ENCODE data around the gene SLC39A13. TPM values are rescaled to one million over a fixed set of nuclear protein-coding genes. Genes with fewer than 3 reads are reported as not detected.

SLC39A13 gene
- total RNA-seq, 1 experiment from 2014 or later, result 29.2 TPM

- no peaks in the 10 kb centered on the region for H3K27me3 ChIP-seq (ENCODE audit: insufficient read depth, low read length)
- H3K27ac Mint-ChIP-seq, result peak within 1 kb of the TSS in 2 of 3 experiments; percentile 28 to 88; a peak in 3 of 7 replicates
- no peak within 1 kb of the TSS for H2BK12ac ChIP-seq (ENCODE audit: insufficient read length, low read depth, low read length)
- peaks cover 3 to 4% of the 10 kb centered on the region in 2 experiments; a peak in 3 of 4 replicates for H3K4me1 Mint-ChIP-seq
- no peak within 1 kb of the TSS for H3K56ac ChIP-seq (ENCODE audit: insufficient read length, low read depth, low read length)
- no peak within 1 kb of the TSS for H4K5ac ChIP-seq (ENCODE audit: insufficient read length, low read depth, low read length)
- no peaks in the 10 kb centered on the region for H3K9me3 Mint-ChIP-seq
- no peak within 1 kb of the TSS for H3K4me2 ChIP-seq (ENCODE audit: insufficient read depth, insufficient read length, low read length)
- H3K4me1 ChIP-seq (ENCODE audit: insufficient read depth, low read length), result no peaks in the 10 kb centered on the region
- H3K18ac ChIP-seq (ENCODE audit: insufficient read length, low read depth, low read length), result peak within 1 kb of the TSS; percentile 22
- no peak within 1 kb of the TSS; a peak in 1 of 5 replicates for H3K4me3 Mint-ChIP-seq
- H4K20me1 ChIP-seq (ENCODE audit: control insufficient read depth, insufficient read depth, insufficient read length), result no peaks in the 10 kb centered on the region
- H2BK5ac ChIP-seq (ENCODE audit: insufficient read length, low read length), result no peak within 1 kb of the TSS
- H3T11ph ChIP-seq (ENCODE audit: low read length), result no peak within 1 kb of the TSS
- DNase-seq, result no peak
- H3K23ac ChIP-seq (ENCODE audit: insufficient read length, low read depth, low read length), result no peak within 1 kb of the TSS
- H3K27me3 Mint-ChIP-seq (ENCODE audit: low read depth), result peaks cover 2% of the 10 kb centered on the region
- H3K4ac ChIP-seq (ENCODE audit: low read depth, low read length), result no peak within 1 kb of the TSS
- H4K8ac ChIP-seq (replicated peaks; ENCODE audit: insufficient read length, low read depth, low read length), result no peak within 1 kb of the TSS
- no peaks in the 10 kb centered on the region for H3K79me1 ChIP-seq (ENCODE audit: insufficient read depth, low read depth, low read length, poor library complexity, severe bottlenecking)
- no peaks in the 10 kb centered on the region for H3K79me2 ChIP-seq (ENCODE audit: insufficient read depth, low read length)
- H3K9me3 ChIP-seq (ENCODE audit: control insufficient read depth, low read depth, low read length), result no peaks in the 10 kb centered on the region
- no peak for TF ChIP-seq CTCF (conservative IDR thresholded peaks at IDR 0.05)
- no peaks in the 10 kb centered on the region for H3K36me3 Mint-ChIP-seq (ENCODE audit: insufficient read depth in 1 of 3, low read depth in 3 of 3)
- H2BK15ac ChIP-seq (ENCODE audit: low read depth, low read length), result no peak within 1 kb of the TSS
- no peak within 1 kb of the TSS for H2BK20ac ChIP-seq (ENCODE audit: low read depth, low read length, poor library complexity, severe bottlenecking)
- no CpG with 5 or more reads among the region's 31 CpGs for WGBS (ENCODE audit: extremely low coverage, insufficient read length, low lambda C conversion rate)
- H3K23me2 ChIP-seq (ENCODE audit: insufficient read length, low read depth, low read length, poor library complexity, severe bottlenecking), result no peaks in the 10 kb centered on the region
- H4K91ac ChIP-seq (ENCODE audit: insufficient read length, low read depth, low read length), result no peak within 1 kb of the TSS
- no peak within 1 kb of the TSS for H2AK5ac ChIP-seq (ENCODE audit: insufficient read length, low read length)
- no peak within 1 kb of the TSS; the same call in 1 of the 2 replicates for H3K14ac ChIP-seq (ENCODE audit: insufficient read depth, low read length)
- H3K9ac ChIP-seq (ENCODE audit: extremely low read depth, insufficient read length, low read length), result no peak within 1 kb of the TSS
- no peak within 1 kb of the TSS for H2AFZ ChIP-seq (ENCODE audit: low read length)
- H3K27ac ChIP-seq (ENCODE audit: insufficient read length, low read depth, low read length), result no peak within 1 kb of the TSS
- no peak within 1 kb of the TSS for H2BK120ac ChIP-seq (ENCODE audit: low read depth, low read length, poor library complexity, severe bottlenecking)
These were observed 30.2 kb upstream of the SLC39A13 start, which contains the start of gene SPI1 for GRCh38 chr11:47378010-47378835. Gene SPI1, minus strand, starts transcription at chr11:47378547. Its CDS starts 194 bp downstream, at chr11:47378353.
